H1 (cell line): ENCODE results near the gene PDE8B. TPM values are rescaled to one million over a fixed set of nuclear protein-coding genes. Genes with fewer than 3 reads are reported as not detected.

Experiments used
- ASH2L ChIP-seq: fragments of 200-600, 300-600 bp; sonication (generic); IDR thresholded peaks from one replicate; pipeline ENCODE4 v1.7.1; 2017; ENCODE audit warnings: low read length
- CEBPB ChIP-seq: IDR thresholded peaks from 2 replicates; pipeline ENCODE4 v1.6.1; 2012; ENCODE audit warnings: low read depth, low read length
- HDAC6 ChIP-seq: IDR thresholded peaks from one replicate; pipeline ENCODE4 v1.7.1; 2012; ENCODE audit warnings: low read depth, mild to moderate bottlenecking, inconsistent platforms, low read length, moderate library complexity
- JUND ChIP-seq: IDR thresholded peaks from 2 replicates; pipeline ENCODE4 v1.6.1; 2011; ENCODE audit warnings: mild to moderate bottlenecking, improper control_type of control experiment, low read length
- SP4 ChIP-seq: IDR thresholded peaks from 2 replicates; pipeline ENCODE4 v1.6.1; 2012; ENCODE audit warnings: low read length, inconsistent platforms
- USF2 ChIP-seq: IDR thresholded peaks from 2 replicates; pipeline ENCODE4 v1.6.1; 2011; ENCODE audit warnings: low read length, improper control_type of control experiment
- ZNF274 ChIP-seq: IDR thresholded peaks from 2 replicates; pipeline ENCODE4 v1.7.0; 2012; ENCODE audit warnings: low read length, borderline replicate concordance; ENCODE audit errors: extremely low read depth
- polyA plus RNA-seq, 7 experiments: library from polyadenylated mRNA; depleted of rRNA in 3 of 7; stranded (reverse) in 5 of 7; unstranded in 2 of 7; fragments of >200 nt in 5 of 7; fragments of 200-250 nt in 2 of 7; gene quantifications; 1 replicate in 5 of 7; 2 replicates in 1 of 7; 4 replicates in 1 of 7; pipeline versions ENCODE4 v1.2.1 to v1.2.3, GENCODE V29; 2011 to 2013; ENCODE audit warnings: missing spikeins in 2 of 7, mixed read lengths in 2 of 7
- total RNA-seq: library from RNA; stranded (reverse); fragmentation: NEBNext Ultra II Directional; extraction: Animal tissue kit (Norgen Biotek cat#: 25700); gene quantifications from 2 replicates; pipeline ENCODE4 v1.2.1, GENCODE V29; 2021

The PDE8B gene
- total and polyA plus RNA-seq, 2 of the 8 experiments (the other 6 are each of a cell fraction or from before 2014, with no cell fraction given), result 0.32 to 1.1 TPM

DNA sequence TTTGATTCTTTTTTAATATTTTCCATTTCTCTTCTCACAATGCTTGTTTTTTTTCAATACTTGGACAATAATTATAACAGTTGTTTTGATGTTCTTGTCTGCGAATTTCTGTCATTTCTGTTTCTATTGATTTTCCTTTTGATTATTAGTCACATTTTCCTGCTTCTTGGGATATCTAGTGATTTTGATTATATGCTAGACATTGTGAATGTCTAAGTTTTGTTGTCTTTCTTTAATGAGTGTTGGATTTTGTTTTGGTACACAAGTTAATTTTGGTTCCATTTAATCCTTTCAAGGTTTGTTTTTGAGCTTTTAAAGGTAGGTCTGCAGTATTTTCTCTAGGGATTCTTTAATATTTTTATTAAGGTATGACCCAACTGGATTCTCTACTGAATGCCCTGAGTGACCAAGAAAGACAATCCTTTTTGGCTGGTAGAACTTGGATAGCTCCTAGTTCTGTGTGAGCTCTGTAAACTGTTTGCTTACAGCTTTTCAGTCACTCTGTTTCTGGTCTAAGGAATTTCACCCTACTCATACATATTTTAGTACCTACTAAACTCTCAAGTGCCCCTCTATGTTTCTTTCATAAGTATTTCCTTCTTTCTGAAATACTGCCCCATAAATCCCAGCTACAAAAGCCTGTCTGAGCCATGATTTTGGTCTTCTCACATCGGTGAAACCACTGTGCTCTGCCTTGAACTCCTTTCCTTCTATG is 12.5 kb upstream of the PDE8B start (continued):
- TF ChIP-seq ASH2L (no peak), HDAC6 (no peak), SP4 (no peak), JUND (no peak), USF2 (no peak), ZNF274 (no peak), CEBPB (no peak)
